Measurements from ENCODE around the gene AP5S1. TPM values are rescaled to one million over a fixed set of nuclear protein-coding genes. Genes with fewer than 3 reads are reported as not detected.

The AP5S1 gene
- polyA plus RNA-seq, 1 donor from 2014 or later, result 11.3 TPM

DNA sequence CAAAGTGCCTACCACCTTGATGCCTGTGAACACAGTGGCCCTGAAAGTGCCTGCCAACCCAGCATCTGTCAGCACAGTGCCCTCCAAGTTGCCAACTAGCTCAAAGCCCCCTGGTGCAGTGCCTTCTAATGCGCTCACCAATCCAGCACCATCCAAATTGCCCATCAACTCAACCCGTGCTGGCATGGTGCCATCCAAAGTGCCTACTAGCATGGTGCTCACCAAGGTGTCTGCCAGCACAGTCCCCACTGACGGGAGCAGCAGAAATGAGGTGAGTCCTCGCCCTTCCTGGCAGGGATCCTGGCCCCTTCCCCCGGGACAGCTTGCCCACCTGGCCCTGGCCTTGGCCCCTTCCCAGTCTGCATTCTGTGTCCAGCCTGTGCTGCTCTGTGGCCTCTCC, 44.2 kb downstream of the AP5S1 start:
- no peaks in the 10 kb centered on the region for H3K79me2 ChIP-seq (replicated peaks; ENCODE audit: insufficient read depth, low read length)
- no peak overlapping the region for H3K4me2 ChIP-seq (ENCODE audit: low read length)
- no peaks in the 10 kb centered on the region for H3K9me2 ChIP-seq (ENCODE audit: insufficient read depth, low read length)
- H3K27ac ChIP-seq (ENCODE audit: low read length), result no peak overlapping the region
- H3K27me3 ChIP-seq (ENCODE audit: insufficient read depth, low read depth, low read length), result no peaks in the 10 kb centered on the region
- peaks cover 8% of the 10 kb centered on the region for H3K36me3 ChIP-seq (ENCODE audit: insufficient read depth, low read length)
- H3F3A ChIP-seq (ENCODE audit: insufficient read depth, low read length, poor library complexity, severe bottlenecking), result no peaks in the 10 kb centered on the region
- no peak overlapping the region for H3K4me3 ChIP-seq (ENCODE audit: low read length)
- H4K20me1 ChIP-seq (ENCODE audit: insufficient read depth), result no peaks in the 10 kb centered on the region
- no peak overlapping the region for H3K9ac ChIP-seq (ENCODE audit: low read length)
- TF ChIP-seq SMC3 (conservative IDR thresholded peaks at IDR 0.05; ENCODE audit: poor library complexity) (no peak), EP300 (conservative IDR thresholded peaks at IDR 0.05; ENCODE audit: poor library complexity, severe bottlenecking) (no peak), MXI1 (conservative IDR thresholded peaks at IDR 0.05; ENCODE audit: poor library complexity, severe bottlenecking) (no peak), POLR2AphosphoS5 (IDR thresholded peaks at IDR 0.05) (no peak), EZH2 (IDR thresholded peaks at IDR 0.05; ENCODE audit: borderline replicate concordance, insufficient read depth, low read length, poor library complexity, severe bottlenecking) (no peak), TAF1 (IDR thresholded peaks at IDR 0.05; ENCODE audit: low read depth) (no peak), RAD21 (conservative IDR thresholded peaks at IDR 0.05) (no peak)
- H3K9me3 ChIP-seq (ENCODE audit: low read length), result no peaks in the 10 kb centered on the region
- H2AFZ ChIP-seq (ENCODE audit: low read depth, low read length), result no peak overlapping the region

DNA sequence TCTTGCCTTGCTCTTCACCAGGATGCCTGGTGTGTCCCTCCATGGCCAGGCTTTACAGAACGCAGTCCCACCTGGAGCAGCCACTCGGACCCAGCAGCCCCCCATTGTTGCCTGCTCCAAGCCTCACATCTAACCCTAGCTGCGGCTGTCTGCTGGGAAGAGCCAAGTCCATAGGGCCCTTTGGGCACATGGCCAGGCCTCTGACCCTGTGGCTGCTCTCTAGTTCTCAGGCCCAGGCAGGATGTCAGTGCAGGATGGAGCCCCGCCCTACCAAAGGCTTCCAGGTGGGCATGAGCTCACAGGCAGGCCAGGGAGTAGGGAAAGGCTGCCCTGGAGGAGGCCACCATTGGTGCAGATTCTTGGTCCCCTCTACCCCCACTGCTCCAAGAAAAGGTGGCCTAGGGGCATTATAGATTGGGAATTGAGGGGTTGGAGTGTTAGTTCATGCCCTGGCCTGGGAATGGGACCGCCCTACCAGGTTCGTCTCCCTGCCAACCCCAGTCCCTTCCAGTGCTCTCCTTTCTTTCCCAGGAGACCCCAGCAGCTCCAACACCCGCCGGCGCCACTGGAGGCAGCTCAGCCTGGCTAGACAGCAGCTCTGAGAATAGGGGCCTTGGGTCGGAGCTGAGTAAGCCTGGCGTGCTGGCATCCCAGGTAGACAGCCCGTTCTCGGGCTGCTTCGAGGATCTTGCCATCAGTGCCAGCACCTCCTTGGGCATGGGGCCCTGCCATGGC, 45.0 kb downstream of the AP5S1 start:
- Histone ChIP-seq H3K27ac (ENCODE audit: low read length) (no peak overlapping the region), H4K20me1 (ENCODE audit: insufficient read depth) (no peaks in the 10 kb centered on the region), H3K9me3 (ENCODE audit: low read length) (no peaks in the 10 kb centered on the region), H2AFZ (ENCODE audit: low read depth, low read length) (no peak overlapping the region), H3K9me2 (ENCODE audit: insufficient read depth, low read length) (no peaks in the 10 kb centered on the region), H3K36me3 (ENCODE audit: insufficient read depth, low read length) (peaks cover 8% of the 10 kb centered on the region), H3K79me2 (replicated peaks; ENCODE audit: insufficient read depth, low read length) (no peaks in the 10 kb centered on the region), H3K4me3 (ENCODE audit: low read length) (no peak overlapping the region), H3K4me2 (ENCODE audit: low read length) (no peak overlapping the region), H3F3A (ENCODE audit: insufficient read depth, low read length, poor library complexity, severe bottlenecking) (no peaks in the 10 kb centered on the region), H3K9ac (ENCODE audit: low read length) (no peak overlapping the region), H3K27me3 (ENCODE audit: insufficient read depth, low read depth, low read length) (no peaks in the 10 kb centered on the region)
- TF ChIP-seq EZH2 (IDR thresholded peaks at IDR 0.05; ENCODE audit: borderline replicate concordance, insufficient read depth, low read length, poor library complexity, severe bottlenecking) (no peak), EP300 (conservative IDR thresholded peaks at IDR 0.05; ENCODE audit: poor library complexity, severe bottlenecking) (no peak), MXI1 (conservative IDR thresholded peaks at IDR 0.05; ENCODE audit: poor library complexity, severe bottlenecking) (no peak), SMC3 (conservative IDR thresholded peaks at IDR 0.05; ENCODE audit: poor library complexity) (no peak), TAF1 (IDR thresholded peaks at IDR 0.05; ENCODE audit: low read depth) (no peak), POLR2AphosphoS5 (IDR thresholded peaks at IDR 0.05) (no peak), RAD21 (conservative IDR thresholded peaks at IDR 0.05) (no peak)
- TF ChIP-seq, protein P1, sequence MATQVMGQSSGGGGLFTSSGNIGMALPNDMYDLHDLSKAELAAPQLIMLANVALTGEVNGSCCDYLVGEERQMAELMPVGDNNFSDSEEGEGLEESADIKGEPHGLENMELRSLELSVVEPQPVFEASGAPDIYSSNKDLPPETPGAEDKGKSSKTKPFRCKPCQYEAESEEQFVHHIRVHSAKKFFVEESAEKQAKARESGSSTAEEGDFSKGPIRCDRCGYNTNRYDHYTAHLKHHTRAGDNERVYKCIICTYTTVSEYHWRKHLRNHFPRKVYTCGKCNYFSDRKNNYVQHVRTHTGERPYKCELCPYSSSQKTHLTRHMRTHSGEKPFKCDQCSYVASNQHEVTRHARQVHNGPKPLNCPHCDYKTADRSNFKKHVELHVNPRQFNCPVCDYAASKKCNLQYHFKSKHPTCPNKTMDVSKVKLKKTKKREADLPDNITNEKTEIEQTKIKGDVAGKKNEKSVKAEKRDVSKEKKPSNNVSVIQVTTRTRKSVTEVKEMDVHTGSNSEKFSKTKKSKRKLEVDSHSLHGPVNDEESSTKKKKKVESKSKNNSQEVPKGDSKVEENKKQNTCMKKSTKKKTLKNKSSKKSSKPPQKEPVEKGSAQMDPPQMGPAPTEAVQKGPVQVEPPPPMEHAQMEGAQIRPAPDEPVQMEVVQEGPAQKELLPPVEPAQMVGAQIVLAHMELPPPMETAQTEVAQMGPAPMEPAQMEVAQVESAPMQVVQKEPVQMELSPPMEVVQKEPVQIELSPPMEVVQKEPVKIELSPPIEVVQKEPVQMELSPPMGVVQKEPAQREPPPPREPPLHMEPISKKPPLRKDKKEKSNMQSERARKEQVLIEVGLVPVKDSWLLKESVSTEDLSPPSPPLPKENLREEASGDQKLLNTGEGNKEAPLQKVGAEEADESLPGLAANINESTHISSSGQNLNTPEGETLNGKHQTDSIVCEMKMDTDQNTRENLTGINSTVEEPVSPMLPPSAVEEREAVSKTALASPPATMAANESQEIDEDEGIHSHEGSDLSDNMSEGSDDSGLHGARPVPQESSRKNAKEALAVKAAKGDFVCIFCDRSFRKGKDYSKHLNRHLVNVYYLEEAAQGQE (IDR thresholded peaks at IDR 0.05; ENCODE audit: borderline replicate concordance), result no peak
- TF ChIP-seq, protein P2, sequence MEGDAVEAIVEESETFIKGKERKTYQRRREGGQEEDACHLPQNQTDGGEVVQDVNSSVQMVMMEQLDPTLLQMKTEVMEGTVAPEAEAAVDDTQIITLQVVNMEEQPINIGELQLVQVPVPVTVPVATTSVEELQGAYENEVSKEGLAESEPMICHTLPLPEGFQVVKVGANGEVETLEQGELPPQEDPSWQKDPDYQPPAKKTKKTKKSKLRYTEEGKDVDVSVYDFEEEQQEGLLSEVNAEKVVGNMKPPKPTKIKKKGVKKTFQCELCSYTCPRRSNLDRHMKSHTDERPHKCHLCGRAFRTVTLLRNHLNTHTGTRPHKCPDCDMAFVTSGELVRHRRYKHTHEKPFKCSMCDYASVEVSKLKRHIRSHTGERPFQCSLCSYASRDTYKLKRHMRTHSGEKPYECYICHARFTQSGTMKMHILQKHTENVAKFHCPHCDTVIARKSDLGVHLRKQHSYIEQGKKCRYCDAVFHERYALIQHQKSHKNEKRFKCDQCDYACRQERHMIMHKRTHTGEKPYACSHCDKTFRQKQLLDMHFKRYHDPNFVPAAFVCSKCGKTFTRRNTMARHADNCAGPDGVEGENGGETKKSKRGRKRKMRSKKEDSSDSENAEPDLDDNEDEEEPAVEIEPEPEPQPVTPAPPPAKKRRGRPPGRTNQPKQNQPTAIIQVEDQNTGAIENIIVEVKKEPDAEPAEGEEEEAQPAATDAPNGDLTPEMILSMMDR (IDR thresholded peaks at IDR 0.05; ENCODE audit: poor library complexity, severe bottlenecking), result no peak
